BLaER1 treated with 17β-estradiol and CSF1 and Interleukin-3, amounts not matched to agents 10 nM and 100 nM (cell line): Measurements from ENCODE around the gene ADIRF.
A peak's percentile ranks its signal among the peaks of the same experiment; 100 is the strongest.
"Not testable (repeated sequence)": the region's sequence is repeated elsewhere in the genome, so short reads cannot be mapped to it uniquely, and the experiment has no call there.

Experiments used
- H3K27ac ChIP-seq, 11 experiments: shearing (Covaris generic); formaldehyde crosslinking; 2 replicates each; pipeline ENCODE4 v1.8.1; 2022
- H3K27me3 ChIP-seq, 11 experiments: shearing (Covaris generic); formaldehyde crosslinking; 2 replicates each; pipeline ENCODE4 v1.8.1; 2022
- H3K36me3 ChIP-seq, 11 experiments: shearing (Covaris generic); formaldehyde crosslinking; 2 replicates each; pipeline ENCODE4 v1.8.1; 2022
- H3K4me1 ChIP-seq, 10 experiments: shearing (Covaris generic); formaldehyde crosslinking; 2 replicates each; pipeline ENCODE4 v1.8.1; 2022
- H3K4me2 ChIP-seq, 11 experiments: shearing (Covaris generic); formaldehyde crosslinking; 2 replicates each; pipeline ENCODE4 v1.8.1; 2022
- H3K4me3 ChIP-seq, 10 experiments: shearing (Covaris generic); formaldehyde crosslinking; 2 replicates each; pipeline ENCODE4 v1.8.1; 2022
- H3K9ac ChIP-seq, 11 experiments: shearing (Covaris generic); formaldehyde crosslinking; 2 replicates each; pipeline ENCODE4 v1.8.1; 2022
- H3K9me3 ChIP-seq, 11 experiments: shearing (Covaris generic); formaldehyde crosslinking; replicated peaks in 1 of 11; 2 replicates each; pipeline ENCODE4 v1.8.1; 2022
- H4K20me1 ChIP-seq, 11 experiments: shearing (Covaris generic); formaldehyde crosslinking; 2 replicates each; pipeline ENCODE4 v1.8.1; 2022
- Cebpa-rat ChIP-seq, 11 experiments: shearing (Covaris generic); IDR thresholded peaks; 2 replicates each; pipeline ENCODE4 v1.8.1; 2022

Gene ADIRF

DNA sequence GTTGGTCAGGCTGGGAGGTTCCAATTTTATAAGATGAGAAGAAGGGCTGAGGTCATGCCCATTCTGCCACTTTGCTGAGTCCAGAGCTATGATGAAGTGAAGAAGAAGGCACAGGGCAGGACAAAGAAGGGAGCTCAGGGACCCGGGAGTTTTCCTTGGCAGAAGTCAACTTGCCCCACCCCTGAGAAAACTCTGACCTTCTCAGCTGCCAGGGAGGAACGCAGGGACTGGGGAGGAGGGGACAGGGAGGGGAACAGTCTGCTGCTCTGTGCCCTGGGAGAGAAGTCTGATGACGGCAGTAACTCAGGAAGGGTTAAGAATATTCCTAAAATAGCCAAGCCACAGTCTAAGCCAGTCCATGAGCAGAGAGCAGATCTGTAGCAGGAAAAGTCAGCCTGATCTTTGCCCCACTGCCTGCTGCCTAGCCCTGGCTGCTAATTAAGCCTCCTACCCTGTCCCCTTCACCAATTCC lies 11.7 kb downstream of the ADIRF start:
- Histone ChIP-seq H3K36me3 (no peaks in the 10 kb centered on the region), H3K4me2 (peak overlapping the region in 10 of 11 experiments; percentile 19 to 82 (median 38); a peak in 14 of 22 replicates), H3K4me3 (no peak overlapping the region), H3K27ac (peak overlapping the region in 1 of 11 experiments; percentile 9; a peak in 1 of 22 replicates), H4K20me1 (no peaks in the 10 kb centered on the region), H3K9ac (peak overlapping the region in 2 of 11 experiments; percentile 6 to 11; a peak in 1 of 22 replicates), H3K27me3 (no peaks in the 10 kb centered on the region), H3K9me3 (no peaks in the 10 kb centered on the region), H3K4me1 (peaks cover 0 to 32% (median 7%) of the 10 kb centered on the region in 10 experiments; a peak in 15 of 20 replicates)
- TF ChIP-seq Cebpa-rat (IDR thresholded peaks at IDR 0.05), result no peak

GRCh38 chr10:86981020-86981419 lies 12.7 kb downstream of the ADIRF start:
- not testable (repeated sequence) for H3K9ac ChIP-seq, H3K27me3 ChIP-seq, H3K36me3 ChIP-seq, H4K20me1 ChIP-seq, H3K9me3 ChIP-seq, H3K27ac ChIP-seq, H3K4me3 ChIP-seq
- H3K4me1 ChIP-seq, result peaks cover 0 to 32% (median 7%) of the 10 kb centered on the region in 10 experiments; a peak in 15 of 20 replicates
- peak overlapping the region in 2 of 11 experiments; percentile 66 to 82; a peak in 4 of 22 replicates for H3K4me2 ChIP-seq

DNA sequence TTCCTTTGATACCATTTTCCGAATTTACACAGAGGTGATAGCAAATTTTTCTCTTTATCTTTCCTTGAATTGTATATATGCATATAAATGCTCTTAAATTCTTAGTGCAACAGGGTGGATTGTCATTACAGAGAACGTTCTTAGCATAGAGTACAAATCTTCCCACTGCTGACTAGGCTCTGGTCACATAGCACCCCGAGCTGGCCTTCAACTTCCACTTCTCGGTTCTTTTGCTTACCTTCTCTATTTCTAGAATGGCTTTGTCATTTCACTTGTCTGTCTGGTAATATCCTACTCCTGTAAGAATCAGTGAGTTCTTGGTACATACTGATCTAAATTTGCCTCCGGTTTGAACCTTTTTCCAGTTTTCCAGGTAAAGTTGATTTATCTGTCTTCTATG lies 13.4 kb downstream of the ADIRF start:
- no peak overlapping the region for H3K9ac ChIP-seq

DNA sequence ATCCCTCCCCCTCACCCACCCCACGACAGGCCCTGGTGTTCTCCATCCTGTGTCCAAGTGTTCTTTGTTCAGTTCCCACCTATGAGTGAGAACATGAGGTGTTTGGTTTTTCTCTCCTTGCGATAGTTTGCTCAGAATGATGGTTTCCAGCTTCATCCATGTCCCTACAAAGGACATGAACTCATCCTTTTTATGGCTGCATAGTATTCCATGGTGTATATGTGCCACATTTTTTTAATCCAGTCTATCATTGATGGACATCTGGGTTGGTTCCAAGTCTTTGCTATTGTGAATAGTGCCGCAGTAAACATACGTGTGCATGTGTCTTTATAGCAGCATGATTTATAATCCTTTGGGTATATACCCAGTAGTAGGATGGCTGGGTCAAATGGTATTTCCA lies 16.2 kb downstream of the ADIRF start:
- H3K27me3 ChIP-seq, H3K9me3 ChIP-seq, H3K4me2 ChIP-seq, H3K9ac ChIP-seq, H3K27ac ChIP-seq, H3K4me3 ChIP-seq, H4K20me1 ChIP-seq, H3K36me3 ChIP-seq: not testable (repeated sequence)
- peaks cover 0 to 28% (median 7%) of the 10 kb centered on the region in 10 experiments; a peak in 15 of 20 replicates for H3K4me1 ChIP-seq

More for the DNA sequence above, 13.4 kb downstream of the ADIRF start:
- no peak overlapping the region for H3K27ac ChIP-seq
- no peak overlapping the region for H3K4me3 ChIP-seq
- TF ChIP-seq Cebpa-rat (IDR thresholded peaks at IDR 0.05), result no peak
- H3K36me3 ChIP-seq, result no peaks in the 10 kb centered on the region
- H3K27me3 ChIP-seq, result no peaks in the 10 kb centered on the region
- H4K20me1 ChIP-seq, result no peaks in the 10 kb centered on the region
- peaks cover 0 to 32% (median 7%) of the 10 kb centered on the region in 10 experiments; a peak in 15 of 20 replicates for H3K4me1 ChIP-seq
- H3K9me3 ChIP-seq, result no peaks in the 10 kb centered on the region
- peak overlapping the region in 2 of 11 experiments; percentile 66 to 82; a peak in 3 of 22 replicates for H3K4me2 ChIP-seq

GRCh38 chr10:86988520-86988919 lies 20.2 kb downstream of the ADIRF start:
- no peak overlapping the region for H3K4me2 ChIP-seq
- no peaks in the 10 kb centered on the region for H3K36me3 ChIP-seq
- H3K27ac ChIP-seq, result no peak overlapping the region
- no peaks in the 10 kb centered on the region for H3K4me1 ChIP-seq
- H3K4me3 ChIP-seq, result no peak overlapping the region
- no peak for TF ChIP-seq Cebpa-rat (IDR thresholded peaks at IDR 0.05)
- H3K9ac ChIP-seq, result no peak overlapping the region
- H3K27me3 ChIP-seq, result no peaks in the 10 kb centered on the region
- H3K9me3 ChIP-seq, result no peaks in the 10 kb centered on the region
- no peaks in the 10 kb centered on the region for H4K20me1 ChIP-seq

GRCh38 chr10:86991362-86991761 lies 23.1 kb downstream of the ADIRF start:
- H3K36me3 ChIP-seq, H3K4me1 ChIP-seq, H3K9ac ChIP-seq, H3K27me3 ChIP-seq, H3K4me2 ChIP-seq, H3K4me3 ChIP-seq, H3K9me3 ChIP-seq, H3K27ac ChIP-seq, H4K20me1 ChIP-seq: not testable (repeated sequence)

GRCh38 chr10:86992456-86992855 lies 24.2 kb downstream of the ADIRF start:
- Histone ChIP-seq H3K27ac (no peak overlapping the region), H3K9ac (no peak overlapping the region)

GRCh38 chr10:86992929-86993328 lies 24.6 kb downstream of the ADIRF start:
- no peaks in the 10 kb centered on the region for H4K20me1 ChIP-seq
- H3K36me3 ChIP-seq, result no peaks in the 10 kb centered on the region
- TF ChIP-seq Cebpa-rat (IDR thresholded peaks at IDR 0.05), result no peak
- H3K4me1 ChIP-seq, result no peaks in the 10 kb centered on the region
- no peaks in the 10 kb centered on the region for H3K27me3 ChIP-seq
- H3K4me2 ChIP-seq, result no peak overlapping the region
- no peak overlapping the region for H3K9ac ChIP-seq
- H3K9me3 ChIP-seq, result no peaks in the 10 kb centered on the region
- no peak overlapping the region for H3K27ac ChIP-seq
- H3K4me3 ChIP-seq, result no peak overlapping the region

More at GRCh38 chr10:86992456-86992855, 24.2 kb downstream of the ADIRF start:
- Histone ChIP-seq H3K4me1 (no peaks in the 10 kb centered on the region), H3K27me3 (no peaks in the 10 kb centered on the region), H4K20me1 (no peaks in the 10 kb centered on the region), H3K9me3 (no peaks in the 10 kb centered on the region), H3K36me3 (no peaks in the 10 kb centered on the region), H3K4me3 (no peak overlapping the region), H3K4me2 (no peak overlapping the region)
- TF ChIP-seq Cebpa-rat (IDR thresholded peaks at IDR 0.05), result no peak

GRCh38 chr10:86999802-87000403 lies 31.6 kb downstream of the ADIRF start:
- not testable (repeated sequence) for H3K9ac ChIP-seq, H3K4me3 ChIP-seq, H4K20me1 ChIP-seq, H3K9me3 ChIP-seq, H3K36me3 ChIP-seq, H3K27me3 ChIP-seq
- Histone ChIP-seq H3K4me1 (peaks cover 0 to 17% (median 0%) of the 10 kb centered on the region in 10 experiments; a peak in 6 of 20 replicates), H3K27ac (peak overlapping the region in 3 of 11 experiments; percentile 58 to 69 (median 64); a peak in 4 of 22 replicates), H3K4me2 (peak overlapping the region in 3 of 11 experiments; percentile 48 to 81 (median 79); a peak in 6 of 22 replicates)

- H4K20me1 ChIP-seq, result no peaks in the 10 kb centered on the region
- H3K9me3 ChIP-seq, result no peaks in the 10 kb centered on the region
- TF ChIP-seq Cebpa-rat (IDR thresholded peaks at IDR 0.05), result no peak
- peak overlapping the region in 3 of 11 experiments; percentile 58 to 69 (median 64); a peak in 4 of 22 replicates for H3K27ac ChIP-seq
- H3K4me3 ChIP-seq, result no peak overlapping the region
- no peak overlapping the region for H3K9ac ChIP-seq
- H3K4me2 ChIP-seq, result peak overlapping the region in 3 of 11 experiments; percentile 48 to 81 (median 79); a peak in 6 of 22 replicates
- H3K36me3 ChIP-seq, result no peaks in the 10 kb centered on the region
- H3K4me1 ChIP-seq, result peaks cover 0 to 17% (median 0%) of the 10 kb centered on the region in 10 experiments; a peak in 6 of 20 replicates
- no peaks in the 10 kb centered on the region for H3K27me3 ChIP-seq
Measured at GRCh38 chr10:87000491-87000890, 32.2 kb downstream of the ADIRF start.

DNA sequence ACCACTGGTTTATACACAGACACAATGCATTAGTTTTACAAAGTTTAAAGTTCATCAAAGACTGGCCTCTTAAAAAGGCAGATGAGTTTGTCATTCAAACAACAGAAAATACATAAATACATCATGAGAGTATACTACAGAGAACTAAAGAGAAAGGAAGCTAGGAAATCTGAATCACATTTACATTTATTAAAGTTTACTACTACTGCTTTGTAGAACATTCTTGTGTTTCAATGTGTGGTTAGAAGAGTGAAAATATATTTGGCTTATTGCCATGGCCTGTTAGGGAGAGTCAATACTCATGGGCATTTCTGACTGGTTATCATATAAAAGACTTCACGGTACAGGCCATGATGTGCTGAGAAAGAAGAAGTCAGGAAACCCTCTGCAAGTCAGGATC lies 38.8 kb downstream of the ADIRF start:
- not testable (repeated sequence) for H3K9ac ChIP-seq, H3K27me3 ChIP-seq, H3K27ac ChIP-seq, H3K36me3 ChIP-seq, H4K20me1 ChIP-seq, H3K9me3 ChIP-seq, H3K4me1 ChIP-seq, H3K4me3 ChIP-seq, H3K4me2 ChIP-seq

GRCh38 chr10:87007674-87008073 lies 39.4 kb downstream of the ADIRF start:
- not testable (repeated sequence) for H3K36me3 ChIP-seq, H3K9me3 ChIP-seq, H4K20me1 ChIP-seq, H3K4me2 ChIP-seq, H3K27ac ChIP-seq, H3K4me3 ChIP-seq, H3K4me1 ChIP-seq, H3K27me3 ChIP-seq, H3K9ac ChIP-seq

- not testable (repeated sequence) for H3K4me1 ChIP-seq, H3K9me3 ChIP-seq, H3K36me3 ChIP-seq, H3K4me2 ChIP-seq, H3K27me3 ChIP-seq, H4K20me1 ChIP-seq, H3K9ac ChIP-seq, H3K27ac ChIP-seq, H3K4me3 ChIP-seq
Measured at GRCh38 chr10:87008303-87008702, 40.0 kb downstream of the ADIRF start.
